Gastrocnemius medialis (tissue), 4 donors: ENCODE results near the gene FOXB1.

Experiments
- CTCF ChIP-seq, 5 experiments: fragments of 450-650 bp in 3 of 5; fragments of 200-600 bp in 2 of 5; sonication (generic) in 2 of 5; IDR thresholded peaks in 4 of 5; conservative IDR thresholded peaks in 1 of 5; 1 replicate in 4 of 5; 2 replicates in 1 of 5; pipeline ENCODE4 v1.5.1; 2016 to 2019; ENCODE audit warnings: antibody characterized with exemption in 5 of 5, mild to moderate bottlenecking in 3 of 5, moderate library complexity in 3 of 5
- POLR2A ChIP-seq, 2 donors: fragments of 450-650 bp; IDR thresholded peaks; one replicate each; pipeline ENCODE4 v1.6.1; 2017; ENCODE audit warnings: antibody characterized with exemption in 2 of 2, mild to moderate bottlenecking in 2 of 2, moderate library complexity in 2 of 2

GRCh38 chr15:60010858-60011257 lies 6.7 kb downstream of the FOXB1 start:
- TF ChIP-seq CTCF (IDR thresholded peaks at IDR 0.05 in 4 of 5, conservative IDR thresholded peaks at IDR 0.05 in 1 of 5) (no peak), POLR2A (IDR thresholded peaks at IDR 0.05) (no peak)
